Esophagus squamous epithelium (tissue), 5 donors: ENCODE data around the gene CLCN1. TPM values are rescaled to one million over a fixed set of nuclear protein-coding genes. Genes with fewer than 3 reads are reported as not detected.

Experiments used
- DNase-seq: peaks from one replicate; lab custom pipeline; 2025; lab: John Stamatoyannopoulos, UW
- H3K27ac ChIP-seq, 4 donors: fragments of 200-600 bp; sonication (generic); one replicate each; pipeline ENCODE4 v1.5.1; 2016 to 2019; ENCODE audit warnings: mild to moderate bottlenecking in 1 of 4
- H3K27me3 ChIP-seq, 4 donors: fragments of 200-600 bp; sonication (generic); 1 replicate in 3 of 4; 2 replicates in 1 of 4; pipeline versions ENCODE4 v1.5.1 to v1.6.0; 2017 to 2021; ENCODE audit warnings: antibody characterized with exemption in 1 of 4
- H3K36me3 ChIP-seq, 3 donors: fragments of 200-600 bp; sonication (generic); one replicate each; pipeline ENCODE4 v1.5.1; 2016 to 2019
- H3K4me1 ChIP-seq, 3 donors: fragments of 200-600 bp; sonication (generic); one replicate each; pipeline ENCODE4 v1.5.1; 2017 to 2019
- H3K4me3 ChIP-seq, 4 donors: fragments of 200-600 bp; sonication (generic); 1 replicate in 3 of 4; 2 replicates in 1 of 4; pipeline ENCODE4 v1.5.1; 2016 to 2019; ENCODE audit warnings: mild to moderate bottlenecking in 2 of 4, moderate library complexity in 1 of 4
- H3K9me3 ChIP-seq, 3 donors: fragments of 200-600 bp; sonication (generic); one replicate each; pipeline ENCODE4 v1.5.1; 2016 to 2019
- CTCF ChIP-seq, 6 experiments: fragments of 450-650 bp in 4 of 6; fragments of 200-600 bp in 2 of 6; sonication (generic) in 2 of 6; IDR thresholded peaks; one replicate each; pipeline ENCODE4 v1.5.1; 2016 to 2019; ENCODE audit warnings: antibody characterized with exemption in 6 of 6, mild to moderate bottlenecking in 4 of 6, moderate library complexity in 4 of 6
- POLR2A ChIP-seq, 4 donors: fragments of 450-650 bp; IDR thresholded peaks; one replicate each; pipeline ENCODE4 v1.6.1; 2017; ENCODE audit warnings: antibody characterized with exemption in 4 of 4, mild to moderate bottlenecking in 4 of 4, moderate library complexity in 3 of 4
- WGBS, 2 donors: methylation state at CpG; one replicate each; pipeline ENCODE4 v1.1.5; 2018; 5-methylcytosine and 5-hydroxymethylcytosine counted together
- intact Hi-C: fragments of 100-400 bp; cut with DNase I; formaldehyde crosslinking; loops from one replicate; pipeline ENCODE4 v1.15.0; 2022
- total RNA-seq, 4 donors: library from RNA; depleted of rRNA; stranded (reverse); fragments of >200 nt; gene quantifications; one replicate each; pipeline ENCODE4 v1.1.0, GENCODE V29; 2016
- donor health status: DM: yes; HTN: yes; CAD: no.

Gene CLCN1
- under 1 TPM in 3 of 4 donors, not detected in 1; under 0.01 to 0.91 (median 0.13) TPM for total RNA-seq

- WGBS, 2 donors: 81 to 89% methylated on average over 5 of the region's 5 CpGs
- Histone ChIP-seq H3K36me3 (no peaks in the 10 kb centered on the region), H3K4me3 (no peak within 1 kb of the TSS), H3K27me3 (no peaks in the 10 kb centered on the region), H3K4me1 (peaks cover 6 to 25% (median 12%) of the 10 kb centered on the region in 3 donors), H3K9me3 (no peaks in the 10 kb centered on the region), H3K27ac (no peak within 1 kb of the TSS)
- no peak for DNase-seq
- TF ChIP-seq POLR2A (IDR thresholded peaks at IDR 0.05) (no peak), CTCF (IDR thresholded peaks at IDR 0.05) (no peak)
- intact Hi-C loops: no loop called here
Measured at GRCh38 chr7:143315776-143316175, at the start of gene CLCN1. CLCN1 (plus strand) TSS chr7:143316111; CDS start chr7:143316213, 102 bp downstream.

GRCh38 chr7:143269251-143269650 lies 46.7 kb upstream of the CLCN1 start:
- no peak for TF ChIP-seq CTCF (IDR thresholded peaks at IDR 0.05)
- TF ChIP-seq POLR2A (IDR thresholded peaks at IDR 0.05): no peak
- no peaks in the 10 kb centered on the region for H3K27me3 ChIP-seq
- no peaks in the 10 kb centered on the region for H3K9me3 ChIP-seq
- H3K4me3 ChIP-seq: no peak overlapping the region
- no peak overlapping the region for H3K27ac ChIP-seq
- no peak for DNase-seq
- 79 to 88% methylated on average over 3 to 4 of the region's 5 CpGs for WGBS, 2 donors
- peaks cover 10 to 14% (median 11%) of the 10 kb centered on the region in 3 donors for H3K4me1 ChIP-seq
- peaks cover 15 to 55% (median 19%) of the 10 kb centered on the region in 3 donors for H3K36me3 ChIP-seq
- intact Hi-C loops: no loop called here

- H3K27ac ChIP-seq: no peak overlapping the region
- no peaks in the 10 kb centered on the region for H3K9me3 ChIP-seq
- no peak overlapping the region for H3K4me3 ChIP-seq
- no peaks in the 10 kb centered on the region for H3K4me1 ChIP-seq
- WGBS, 2 donors: 70 to 75% methylated on average over 1 of the region's 1 CpG
- intact Hi-C loops: no loop called here
- DNase-seq: no peak
- peaks cover 15 to 39% (median 19%) of the 10 kb centered on the region in 3 donors for H3K36me3 ChIP-seq
- H3K27me3 ChIP-seq: no peaks in the 10 kb centered on the region
- TF ChIP-seq CTCF (IDR thresholded peaks at IDR 0.05) (no peak), POLR2A (IDR thresholded peaks at IDR 0.05) (no peak)
Measured at GRCh38 chr7:143271240-143271639, 44.7 kb upstream of the CLCN1 start.

- Histone ChIP-seq H3K4me1 (no peaks in the 10 kb centered on the region), H3K27me3 (no peaks in the 10 kb centered on the region), H3K27ac (no peak overlapping the region), H3K4me3 (no peak overlapping the region), H3K9me3 (no peaks in the 10 kb centered on the region), H3K36me3 (peaks cover 11 to 26% (median 15%) of the 10 kb centered on the region in 3 donors)
- no peak for TF ChIP-seq POLR2A (IDR thresholded peaks at IDR 0.05)
- TF ChIP-seq CTCF (IDR thresholded peaks at IDR 0.05): no peak
- 82 to 89% methylated on average over 2 of the region's 2 CpGs for WGBS, 2 donors
- DNase-seq: no peak
- intact Hi-C loops: no loop called here
Measured at GRCh38 chr7:143272871-143273270, 43.0 kb upstream of the CLCN1 start.

- H3K9me3 ChIP-seq: no peaks in the 10 kb centered on the region
- TF ChIP-seq POLR2A (IDR thresholded peaks at IDR 0.05): no peak
- TF ChIP-seq CTCF (IDR thresholded peaks at IDR 0.05): no peak
- WGBS, 2 donors: 12 to 31% methylated on average over 7 to 8 of the region's 8 CpGs
Measured at GRCh38 chr7:143279186-143280098, 36.5 kb upstream of the CLCN1 start.

More at GRCh38 chr7:143279186-143280098, 36.5 kb upstream of the CLCN1 start:
- intact Hi-C loops: no loop called here
- no peaks in the 10 kb centered on the region for H3K27me3 ChIP-seq
- H3K4me1 ChIP-seq: peaks cover 14 to 18% (median 15%) of the 10 kb centered on the region in 3 donors
- H3K27ac ChIP-seq: peak overlapping the region; percentile 48 to 78 (median 72)
- peak overlapping the region in 1 of 4 donors; percentile 32 for H3K4me3 ChIP-seq
- no peaks in the 10 kb centered on the region for H3K36me3 ChIP-seq
- DNase-seq: no peak
